ENCODE data around the gene STATH.

The STATH gene

DNA sequence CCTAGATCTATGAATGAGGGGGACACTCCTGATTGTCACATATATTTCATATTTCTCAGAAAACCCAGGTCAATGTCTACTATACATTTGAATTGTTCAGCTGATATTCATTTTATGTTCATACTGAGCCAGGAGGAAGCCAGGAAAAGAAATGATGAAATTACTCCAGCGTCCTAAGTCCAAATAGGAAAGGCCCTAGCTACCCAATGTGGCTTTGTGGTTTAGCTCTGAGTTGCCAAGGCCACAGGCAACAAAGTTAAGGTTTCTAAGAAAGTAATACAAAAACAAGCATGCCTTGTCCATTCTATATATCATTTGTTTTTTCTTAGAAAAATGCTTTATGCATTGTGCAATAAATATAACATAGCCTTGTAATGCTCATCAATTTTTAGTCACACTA, 25.7 kb upstream of the STATH start:
- Histone ChIP-seq H3K4me1 (ENCODE audit: low read length) (peaks cover 5% of the 10 kb centered on the region; the same call in 1 of the 2 replicates), H2AFZ (ENCODE audit: low read depth, low read length) (no peak overlapping the region), H4K20me1 (ENCODE audit: insufficient read depth, low read length) (no peaks in the 10 kb centered on the region), H3K4me3 (ENCODE audit: low read length) (no peak overlapping the region), H3K79me2 (ENCODE audit: low read length) (no peaks in the 10 kb centered on the region), H3K27ac (ENCODE audit: low read length) (no peak overlapping the region), H3K9ac (ENCODE audit: low read length) (no peak overlapping the region), H3K27me3 (ENCODE audit: low read depth, low read length) (no peaks in the 10 kb centered on the region), H3K4me2 (ENCODE audit: low read length) (no peak overlapping the region), H3K36me3 (replicated peaks; ENCODE audit: low read depth, low read length) (no peaks in the 10 kb centered on the region), H3K9me3 (ENCODE audit: insufficient read depth, low read length) (no peaks in the 10 kb centered on the region)
- TF ChIP-seq, protein P1, sequence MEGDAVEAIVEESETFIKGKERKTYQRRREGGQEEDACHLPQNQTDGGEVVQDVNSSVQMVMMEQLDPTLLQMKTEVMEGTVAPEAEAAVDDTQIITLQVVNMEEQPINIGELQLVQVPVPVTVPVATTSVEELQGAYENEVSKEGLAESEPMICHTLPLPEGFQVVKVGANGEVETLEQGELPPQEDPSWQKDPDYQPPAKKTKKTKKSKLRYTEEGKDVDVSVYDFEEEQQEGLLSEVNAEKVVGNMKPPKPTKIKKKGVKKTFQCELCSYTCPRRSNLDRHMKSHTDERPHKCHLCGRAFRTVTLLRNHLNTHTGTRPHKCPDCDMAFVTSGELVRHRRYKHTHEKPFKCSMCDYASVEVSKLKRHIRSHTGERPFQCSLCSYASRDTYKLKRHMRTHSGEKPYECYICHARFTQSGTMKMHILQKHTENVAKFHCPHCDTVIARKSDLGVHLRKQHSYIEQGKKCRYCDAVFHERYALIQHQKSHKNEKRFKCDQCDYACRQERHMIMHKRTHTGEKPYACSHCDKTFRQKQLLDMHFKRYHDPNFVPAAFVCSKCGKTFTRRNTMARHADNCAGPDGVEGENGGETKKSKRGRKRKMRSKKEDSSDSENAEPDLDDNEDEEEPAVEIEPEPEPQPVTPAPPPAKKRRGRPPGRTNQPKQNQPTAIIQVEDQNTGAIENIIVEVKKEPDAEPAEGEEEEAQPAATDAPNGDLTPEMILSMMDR (IDR thresholded peaks at IDR 0.05; ENCODE audit: low read depth, low read length), result no peak
- no peak for TF ChIP-seq EZH2phosphoT487 (IDR thresholded peaks at IDR 0.05; ENCODE audit: low read depth)

DNA sequence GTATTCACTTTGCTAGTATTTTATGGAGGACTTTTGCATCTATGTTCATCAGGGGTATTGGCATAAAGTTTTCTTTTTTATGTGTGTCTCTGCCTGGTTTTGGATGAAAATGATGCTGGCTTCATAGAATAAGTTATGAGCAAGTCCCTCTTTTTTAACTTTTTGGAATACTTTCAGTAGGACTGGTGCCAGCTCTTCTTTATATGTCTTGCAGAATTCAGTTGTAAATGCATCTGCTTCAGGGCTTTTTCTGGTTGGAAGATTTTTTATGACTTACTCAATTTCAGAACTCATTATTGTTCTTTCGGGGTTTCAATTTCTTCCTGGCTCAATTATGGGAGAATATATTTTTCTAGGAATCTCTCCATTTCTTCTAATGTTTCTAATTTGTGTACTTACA, 21.1 kb upstream of the STATH start:
- no peaks in the 10 kb centered on the region for H4K20me1 ChIP-seq (ENCODE audit: insufficient read depth, low read length)
- no peak overlapping the region for H3K4me2 ChIP-seq (ENCODE audit: low read length)
- TF ChIP-seq EZH2phosphoT487 (IDR thresholded peaks at IDR 0.05; ENCODE audit: low read depth), result no peak
- TF ChIP-seq, protein P1 (IDR thresholded peaks at IDR 0.05; ENCODE audit: low read depth, low read length), result no peak
- H3K27ac ChIP-seq (ENCODE audit: low read length), result no peak overlapping the region
- no peaks in the 10 kb centered on the region for H3K27me3 ChIP-seq (ENCODE audit: low read depth, low read length)
- H3K4me3 ChIP-seq (ENCODE audit: low read length), result no peak overlapping the region
- H3K9me3 ChIP-seq (ENCODE audit: insufficient read depth, low read length), result no peaks in the 10 kb centered on the region
- H3K79me2 ChIP-seq (ENCODE audit: low read length), result no peaks in the 10 kb centered on the region
- no peak overlapping the region for H2AFZ ChIP-seq (ENCODE audit: low read depth, low read length)
- no peaks in the 10 kb centered on the region for H3K36me3 ChIP-seq (replicated peaks; ENCODE audit: low read depth, low read length)
- H3K4me1 ChIP-seq (ENCODE audit: low read length), result no peaks in the 10 kb centered on the region
- H3K9ac ChIP-seq (ENCODE audit: low read length), result no peak overlapping the region

DNA sequence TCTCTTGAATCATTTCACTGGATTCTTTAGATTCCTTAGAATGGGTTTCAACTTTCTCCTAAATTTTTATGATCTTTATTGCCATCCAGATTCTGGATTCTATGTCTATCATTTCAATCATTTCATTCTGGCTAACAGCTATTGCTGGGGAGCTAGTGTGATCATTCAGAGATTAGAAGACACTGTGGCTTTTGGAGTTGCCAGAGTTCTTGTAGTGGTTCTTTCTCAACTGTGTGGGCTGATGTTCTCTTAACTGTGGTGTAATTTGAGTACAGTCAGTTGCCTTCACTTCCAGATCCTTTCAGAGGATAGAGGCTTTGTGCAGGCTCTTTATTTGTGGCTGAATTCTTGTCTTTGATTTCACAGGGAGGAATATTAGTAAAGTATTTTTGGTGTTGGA, 18.2 kb upstream of the STATH start:
- no peak overlapping the region for H2AFZ ChIP-seq (ENCODE audit: low read depth, low read length)
- TF ChIP-seq EZH2phosphoT487 (IDR thresholded peaks at IDR 0.05; ENCODE audit: low read depth), result no peak
- TF ChIP-seq, protein P1 (IDR thresholded peaks at IDR 0.05; ENCODE audit: low read depth, low read length), result no peak
- no peaks in the 10 kb centered on the region for H3K4me1 ChIP-seq (ENCODE audit: low read length)
- H3K4me2 ChIP-seq (ENCODE audit: low read length), result no peak overlapping the region
- no peaks in the 10 kb centered on the region for H4K20me1 ChIP-seq (ENCODE audit: insufficient read depth, low read length)
- H3K79me2 ChIP-seq (ENCODE audit: low read length), result no peaks in the 10 kb centered on the region
- H3K9me3 ChIP-seq (ENCODE audit: insufficient read depth, low read length), result no peaks in the 10 kb centered on the region
- H3K9ac ChIP-seq (ENCODE audit: low read length), result no peak overlapping the region
- no peaks in the 10 kb centered on the region for H3K36me3 ChIP-seq (replicated peaks; ENCODE audit: low read depth, low read length)
- no peak overlapping the region for H3K4me3 ChIP-seq (ENCODE audit: low read length)
- H3K27me3 ChIP-seq (ENCODE audit: low read depth, low read length), result no peaks in the 10 kb centered on the region
- no peak overlapping the region for H3K27ac ChIP-seq (ENCODE audit: low read length)

DNA sequence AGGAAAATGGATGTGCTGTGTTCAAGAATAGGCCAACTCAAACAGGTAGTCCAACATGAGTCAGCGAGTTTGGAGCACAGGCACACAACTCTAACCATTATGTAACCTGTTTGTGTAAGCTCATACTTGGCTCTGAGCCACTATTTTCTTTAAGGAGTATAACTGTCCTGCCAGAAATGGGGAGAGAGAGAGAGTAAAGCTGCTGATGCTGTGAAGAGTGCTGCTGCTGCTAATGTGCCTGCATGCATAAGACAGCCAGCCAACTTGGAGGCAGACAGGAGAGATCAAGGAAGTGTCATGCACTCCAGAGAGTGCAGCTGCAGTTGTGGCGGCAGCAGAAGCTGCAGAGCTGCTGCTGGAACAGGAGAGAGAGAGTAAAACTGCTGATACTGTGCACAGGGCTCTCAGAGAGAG, 11.7 kb upstream of the STATH start:
- Histone ChIP-seq H3K9ac (ENCODE audit: low read length) (no peak overlapping the region), H3K4me2 (ENCODE audit: low read length) (peak overlapping the region; percentile 53), H3K36me3 (replicated peaks; ENCODE audit: low read depth, low read length) (no peaks in the 10 kb centered on the region), H3K27ac (ENCODE audit: low read length) (no peak overlapping the region), H3K9me3 (ENCODE audit: insufficient read depth, low read length) (no peaks in the 10 kb centered on the region), H4K20me1 (ENCODE audit: insufficient read depth, low read length) (no peaks in the 10 kb centered on the region), H3K4me1 (ENCODE audit: low read length) (peaks cover 10% of the 10 kb centered on the region), H3K79me2 (ENCODE audit: low read length) (no peaks in the 10 kb centered on the region), H3K4me3 (ENCODE audit: low read length) (0 out of 2 replicates have a peak overlapping the region, but pooled peaks have one; percentile 4), H2AFZ (ENCODE audit: low read depth, low read length) (peak overlapping the region; percentile 78; the same call in 1 of the 2 replicates), H3K27me3 (ENCODE audit: low read depth, low read length) (no peaks in the 10 kb centered on the region)
- no peak for TF ChIP-seq EZH2phosphoT487 (IDR thresholded peaks at IDR 0.05; ENCODE audit: low read depth)
- TF ChIP-seq, protein P1 (IDR thresholded peaks at IDR 0.05; ENCODE audit: low read depth, low read length), result no peak

Data from OCI-LY3 (cell line).